ENCODE data around the gene GMPPB.

- TF ChIP-seq MAX (IDR thresholded peaks at IDR 0.05), result no peak
- TF ChIP-seq CTCF (IDR thresholded peaks at IDR 0.05; ENCODE audit: low read depth, low read length, missing input control), result no peak
- no peak for TF ChIP-seq RAD21 (IDR thresholded peaks at IDR 0.05)
- no peak for TF ChIP-seq FOXA1 (IDR thresholded peaks at IDR 0.05)
- TF ChIP-seq TAF1 (conservative IDR thresholded peaks at IDR 0.05), result no peak
- no peak for TF ChIP-seq REST (IDR thresholded peaks at IDR 0.05)
- no peak for TF ChIP-seq HNF4A (conservative IDR thresholded peaks at IDR 0.05)
- no peak for TF ChIP-seq JUND (IDR thresholded peaks at IDR 0.05)
- no peak for TF ChIP-seq GABPA (IDR thresholded peaks at IDR 0.05 in 1 of 2, conservative IDR thresholded peaks at IDR 0.05 in 1 of 2)
These were observed 6.4 kb downstream of the GMPPB start for GRCh38 chr3:49717211-49717958.

All from liver (tissue), 3 donors.